T-helper 1 cell treated with Interleukin-12 subunit alpha and Interleukin-12 subunit beta and Interleukin-4 antibody, amounts not matched to agents 30 ng/mL and 1 ng/mL, for 36 hours (primary cell): ENCODE data around the gene TOP1. TPM values are rescaled to one million over a fixed set of nuclear protein-coding genes. Genes with fewer than 3 reads are reported as not detected.

Experiments used
- total RNA-seq: library from RNA; stranded (reverse); gene quantifications from 2 replicates; pipeline ENCODE4 v1.2.3, GENCODE V29; 2022

TOP1 gene
- total RNA-seq, 1 donor from 2014 or later: 98.4 TPM

Other genes with a start within 250 kb of the TOP1 start
- gene PLCG1, start 108.7 kb downstream of the TOP1 start, total RNA-seq: 448 and 460 TPM in 2 replicates